GM21360 (cell line): ENCODE measurements around the gene OR14A16.
A peak's percentile ranks its signal among the peaks of the same experiment; 100 is the strongest.

ENCODE experiments used
- ATAC-seq: cut with Tn5 transposase; IDR thresholded peaks from one replicate; pipeline ENCODE4 v1.9.1; 2021; ENCODE audit warnings: mild to moderate bottlenecking, moderate library complexity; ENCODE audit not compliant: unreplicated experiment

Gene OR14A16

DNA sequence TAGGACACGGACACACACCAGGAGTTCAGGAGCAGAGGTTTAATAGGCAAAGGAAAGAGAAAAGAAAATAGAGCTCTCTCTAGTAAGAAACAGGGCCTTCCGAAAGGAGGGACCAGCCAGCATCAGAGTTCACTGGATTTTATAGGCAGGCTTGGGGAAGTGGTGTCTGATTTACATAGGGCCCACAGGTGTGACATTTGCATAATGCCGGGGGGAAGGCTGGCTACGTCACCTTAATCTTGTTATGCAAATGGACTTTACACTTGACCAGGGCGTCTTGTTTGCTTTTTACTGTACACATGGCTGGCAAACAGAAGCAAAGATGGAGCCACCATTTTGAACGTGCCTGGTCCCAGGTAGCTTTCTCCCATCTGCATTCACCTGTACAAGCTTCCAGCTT, at the start of gene OR14A16:
Gene OR14A16 (minus strand): TSS at position 97 of the 400 bp plus-strand sequence. CDS start 8,390 bp downstream, outside the sequence.
- ATAC-seq = no peak

- no peak for ATAC-seq
These were observed 41.5 kb upstream of the OR14A16 start for GRCh38 chr1:247865416-247865815.

GRCh38 chr1:247864644-247865043, 40.7 kb upstream of the OR14A16 start:
- no peak for ATAC-seq

DNA sequence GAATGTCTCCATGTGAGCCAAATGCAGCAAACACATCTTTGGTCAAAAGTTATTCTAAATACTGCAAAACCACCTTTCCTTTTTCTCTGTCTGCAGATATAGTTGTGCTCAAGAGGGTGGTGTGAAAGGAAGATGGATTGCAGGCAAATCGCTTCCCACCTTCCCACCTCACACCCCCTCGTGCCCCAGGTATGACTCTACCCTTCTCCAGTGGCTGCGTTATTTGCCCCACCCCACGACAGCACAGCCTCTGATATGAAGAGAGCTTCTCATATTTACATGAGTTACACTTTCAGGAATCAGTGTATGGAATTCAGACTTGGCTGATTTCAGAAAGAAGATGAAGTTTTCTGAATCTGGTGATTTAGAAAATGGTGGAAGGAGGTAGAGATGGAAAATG, 38.8 kb upstream of the OR14A16 start:
- no peak for ATAC-seq

DNA sequence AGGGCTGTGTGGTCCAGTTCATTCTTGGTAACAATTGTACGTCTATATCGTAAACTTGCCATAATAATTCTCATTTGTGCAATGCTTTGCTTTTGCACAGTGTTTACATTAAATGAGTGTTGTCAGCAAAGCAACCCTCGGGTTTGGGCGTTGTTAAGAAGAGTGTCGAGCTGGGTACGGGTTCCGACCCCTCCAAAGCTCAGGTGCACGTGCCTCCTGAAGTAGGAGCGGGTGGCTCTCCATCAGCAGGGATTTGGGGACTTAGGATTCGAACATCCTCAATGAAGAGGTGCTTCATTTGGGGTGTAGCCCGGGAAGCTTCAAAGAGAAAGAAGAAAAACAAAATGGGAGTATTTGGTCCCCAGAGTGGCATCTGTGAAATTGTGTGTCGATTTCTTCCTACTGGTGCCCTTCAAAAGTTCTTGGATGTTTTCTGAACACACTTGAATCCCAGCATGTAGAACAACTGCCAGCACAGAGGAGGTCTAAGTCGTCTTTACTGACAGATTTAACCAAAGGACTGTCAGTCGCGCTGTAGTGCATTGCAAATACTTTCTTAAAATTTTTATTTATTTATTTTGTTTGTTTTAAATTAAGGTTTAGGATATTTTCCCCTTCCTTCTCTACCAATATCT, 34.2 kb upstream of the OR14A16 start:
- no peak for ATAC-seq

DNA sequence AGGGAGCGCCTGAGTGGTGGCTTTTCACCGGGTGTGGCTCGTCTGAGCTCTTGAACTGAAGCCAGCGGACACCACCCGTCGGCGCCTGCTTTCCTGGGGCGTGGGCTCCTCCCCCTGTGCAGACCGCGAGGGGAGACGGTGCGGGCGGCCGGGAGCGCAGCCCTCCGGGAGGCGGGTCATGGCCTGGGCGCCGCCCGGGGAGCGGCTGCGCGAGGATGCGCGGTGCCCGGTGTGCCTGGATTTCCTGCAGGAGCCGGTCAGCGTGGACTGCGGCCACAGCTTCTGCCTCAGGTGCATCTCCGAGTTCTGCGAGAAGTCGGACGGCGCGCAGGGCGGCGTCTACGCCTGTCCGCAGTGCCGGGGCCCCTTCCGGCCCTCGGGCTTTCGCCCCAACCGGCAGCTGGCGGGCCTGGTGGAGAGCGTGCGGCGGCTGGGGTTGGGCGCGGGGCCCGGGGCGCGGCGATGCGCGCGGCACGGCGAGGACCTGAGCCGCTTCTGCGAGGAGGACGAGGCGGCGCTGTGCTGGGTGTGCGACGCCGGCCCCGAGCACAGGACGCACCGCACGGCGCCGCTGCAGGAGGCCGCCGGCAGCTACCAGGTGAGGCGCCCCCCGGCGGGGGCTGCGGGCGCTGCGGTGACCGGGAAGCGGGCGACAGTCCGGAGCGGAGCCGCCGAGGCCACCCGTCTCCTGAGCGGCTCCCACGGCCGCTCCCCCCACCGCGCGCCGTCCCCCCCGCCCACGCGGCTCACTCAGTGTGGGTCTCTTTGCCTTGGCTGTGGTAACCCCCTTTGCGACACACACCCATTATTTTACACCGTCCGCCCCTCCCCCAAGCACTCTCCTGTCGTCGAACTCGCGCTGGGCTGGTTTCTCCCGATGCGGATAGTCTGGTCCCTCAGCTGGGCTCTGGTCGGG, 33.4 kb upstream of the OR14A16 start, which contains the start of gene TRIM58:
Gene TRIM58 (plus strand): TSS at position 119 of the 916 bp plus-strand sequence. CDS start 60 bp downstream, at position 179.
- ATAC-seq = peak; percentile 85

DNA sequence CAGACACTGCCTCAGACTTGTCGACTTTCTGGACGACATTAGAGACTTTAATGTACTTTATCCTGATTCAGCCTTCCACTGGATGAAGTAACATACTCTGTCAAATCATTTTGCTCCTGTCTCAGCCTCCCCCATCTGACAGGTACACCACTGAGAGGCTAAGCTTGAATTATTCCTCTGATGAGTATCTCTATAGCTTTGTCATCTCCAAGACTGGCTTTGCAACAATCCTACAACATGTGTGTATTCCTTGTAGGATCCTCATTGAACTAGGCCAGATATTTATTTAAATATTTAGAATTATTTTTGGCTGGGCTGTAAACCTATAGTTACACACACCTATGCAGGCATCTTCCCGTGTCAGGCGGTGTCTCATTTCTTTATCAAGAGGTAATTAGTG, 32.0 kb upstream of the OR14A16 start:
- no peak for ATAC-seq

- no peak for ATAC-seq
These were observed 31.1 kb upstream of the OR14A16 start for GRCh38 chr1:247854899-247855545.

DNA sequence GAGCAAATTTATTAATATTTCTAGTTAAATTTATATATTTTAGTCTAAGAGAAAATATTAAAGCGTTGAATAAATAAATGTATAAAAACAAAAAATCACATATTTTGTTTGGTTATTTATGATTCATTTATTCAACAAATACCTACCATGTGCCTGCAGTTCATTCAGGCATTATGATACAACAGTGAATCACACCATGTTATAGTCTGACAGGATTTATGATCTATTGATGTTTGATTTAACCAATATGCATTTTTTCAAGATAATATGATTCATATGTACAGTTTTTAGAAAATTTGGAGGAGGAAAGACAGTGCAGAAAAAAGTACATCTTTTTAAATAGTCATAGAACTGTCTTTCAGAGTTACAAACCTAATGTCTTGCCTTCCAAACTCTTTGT, 25.7 kb upstream of the OR14A16 start:
- no peak for ATAC-seq

DNA sequence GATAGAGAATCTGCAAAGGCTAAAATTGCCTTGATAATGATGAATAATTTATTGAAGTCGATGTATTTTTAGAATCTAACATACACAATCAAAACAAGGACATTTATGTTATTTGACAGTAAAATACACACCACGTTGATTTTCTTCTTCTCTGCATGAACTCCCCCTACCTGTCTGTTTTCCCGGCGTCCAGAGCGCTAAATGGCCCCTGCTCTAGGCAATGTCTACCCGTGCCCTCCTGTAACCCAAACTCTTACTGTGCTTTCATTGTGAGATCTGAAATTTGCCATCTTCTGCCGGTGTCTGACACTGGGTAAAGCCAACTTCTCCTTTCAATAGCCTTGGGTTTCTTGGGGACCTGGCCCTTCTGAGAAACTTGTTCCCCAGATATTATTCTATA, 24.4 kb upstream of the OR14A16 start:
- ATAC-seq = no peak

- ATAC-seq = no peak
These were observed 21.7 kb upstream of the OR14A16 start for GRCh38 chr1:247845693-247846017.

DNA sequence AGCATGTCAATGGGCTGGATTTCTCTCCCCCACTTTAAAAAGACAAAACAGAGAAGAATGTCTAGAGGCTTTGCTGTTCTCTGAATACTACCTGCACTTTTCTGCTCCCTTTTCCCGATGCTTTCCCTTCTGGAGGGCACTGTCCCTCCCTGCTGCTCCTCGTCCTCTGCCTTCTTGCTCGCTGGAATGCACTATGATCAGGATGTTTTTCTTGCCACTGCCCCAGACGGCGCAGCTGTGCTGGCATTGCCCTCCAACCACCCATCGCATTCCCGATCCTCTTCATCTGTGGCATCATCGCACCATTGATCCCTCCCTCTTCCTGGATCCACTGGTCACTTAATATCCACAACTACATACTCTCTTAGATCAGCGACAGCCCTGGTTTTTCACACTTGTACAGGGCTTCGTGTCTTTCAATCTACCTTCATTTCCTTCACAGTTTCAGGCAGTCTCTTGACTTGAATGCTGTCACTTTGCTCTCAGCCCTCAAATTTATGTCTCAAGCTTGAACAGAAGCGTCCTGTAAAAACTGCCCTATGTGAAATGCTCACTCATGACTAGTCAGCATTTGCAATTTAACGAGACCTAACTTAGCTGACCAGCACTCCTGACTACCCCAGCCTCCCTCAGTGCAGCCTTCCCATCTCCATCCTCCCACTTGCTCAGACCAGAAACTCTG, 21.2 kb upstream of the OR14A16 start:
- no peak for ATAC-seq

DNA sequence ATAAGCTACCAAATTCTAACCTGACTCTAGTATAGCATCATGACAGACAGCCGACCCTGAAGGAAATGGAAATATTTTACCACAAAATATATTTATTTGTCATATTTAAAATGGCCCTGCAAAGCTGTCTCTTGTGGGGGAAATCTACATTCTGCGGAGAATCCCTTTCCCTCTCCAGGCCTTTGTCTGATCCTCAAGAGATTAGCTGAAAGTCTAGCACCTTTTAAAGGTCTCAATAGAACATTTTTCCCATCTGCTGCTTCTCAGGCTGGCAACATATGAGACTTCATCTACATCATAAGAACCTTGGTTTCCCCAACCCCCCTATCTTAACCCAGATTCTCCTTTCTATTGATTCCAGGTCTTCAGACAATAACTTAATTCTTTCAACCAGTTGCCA, 19.5 kb upstream of the OR14A16 start:
- ATAC-seq = no peak

DNA sequence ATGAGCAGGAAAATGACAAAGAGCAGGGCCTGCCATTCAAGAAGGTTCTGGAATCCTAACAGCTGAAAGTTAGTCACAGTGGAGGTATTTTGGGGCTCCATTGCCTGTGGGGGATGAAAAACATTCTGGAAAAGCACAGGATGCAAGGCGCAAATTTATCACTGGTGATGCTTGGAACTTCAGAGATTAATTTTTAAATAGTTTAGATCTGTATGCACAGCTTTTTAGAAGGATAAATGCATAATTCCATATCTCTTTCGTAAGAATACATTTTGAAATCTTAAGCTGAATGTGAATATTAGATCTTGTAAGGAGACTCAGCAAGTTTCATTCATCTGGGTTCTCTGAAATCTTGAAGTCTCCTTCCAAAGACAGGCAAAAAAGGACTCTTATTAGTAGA, 17.9 kb upstream of the OR14A16 start, which contains the start of gene OR11L1:
Gene OR11L1 (minus strand): TSS at position 101 of the 400 bp plus-strand sequence. CDS start 0 bp downstream, at position 101.
- ATAC-seq = no peak

DNA sequence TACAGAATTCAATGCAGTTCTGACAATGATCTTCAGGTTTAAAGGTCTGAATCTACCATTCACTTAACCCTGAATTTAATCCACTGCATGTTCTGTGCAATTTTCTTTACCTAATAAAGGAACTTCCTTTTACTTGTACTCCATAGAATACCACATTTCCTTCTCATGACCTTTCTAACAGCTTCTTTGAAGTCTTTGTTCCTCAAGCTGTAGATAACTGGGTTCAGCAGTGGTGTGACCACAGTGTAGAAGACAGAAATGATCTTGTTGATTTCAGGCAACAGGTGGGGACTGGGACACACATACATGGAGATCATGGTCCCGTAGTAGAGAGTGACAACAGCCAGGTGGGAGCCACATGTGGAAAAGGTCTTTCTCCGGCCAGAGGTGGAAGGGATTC, 16.9 kb upstream of the OR14A16 start:
- no peak for ATAC-seq

GRCh38 chr1:247833601-247834000, 9.7 kb upstream of the OR14A16 start:
- no peak for ATAC-seq

GRCh38 chr1:247829656-247830055, 5.7 kb upstream of the OR14A16 start:
- no peak for ATAC-seq

DNA sequence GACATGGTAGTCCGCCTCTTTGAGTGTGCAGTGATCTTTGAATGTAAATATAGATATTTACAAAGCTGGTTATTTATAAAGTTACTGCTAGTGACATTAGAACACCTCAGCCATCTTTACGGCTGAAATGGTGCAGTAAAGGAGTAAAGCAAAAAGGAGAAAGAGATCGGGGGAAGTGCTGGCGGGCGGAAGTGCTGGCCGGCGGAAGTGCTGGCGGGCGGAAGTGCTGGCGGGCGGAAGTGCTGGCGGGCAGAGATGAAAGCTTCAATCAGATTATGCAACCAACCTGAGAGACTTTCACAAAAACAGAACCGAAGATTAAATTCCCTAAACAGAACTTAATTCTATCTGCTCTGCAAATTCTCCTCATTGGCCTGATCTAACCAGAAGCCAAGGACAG, 1.4 kb upstream of the OR14A16 start:
- no peak for ATAC-seq

DNA sequence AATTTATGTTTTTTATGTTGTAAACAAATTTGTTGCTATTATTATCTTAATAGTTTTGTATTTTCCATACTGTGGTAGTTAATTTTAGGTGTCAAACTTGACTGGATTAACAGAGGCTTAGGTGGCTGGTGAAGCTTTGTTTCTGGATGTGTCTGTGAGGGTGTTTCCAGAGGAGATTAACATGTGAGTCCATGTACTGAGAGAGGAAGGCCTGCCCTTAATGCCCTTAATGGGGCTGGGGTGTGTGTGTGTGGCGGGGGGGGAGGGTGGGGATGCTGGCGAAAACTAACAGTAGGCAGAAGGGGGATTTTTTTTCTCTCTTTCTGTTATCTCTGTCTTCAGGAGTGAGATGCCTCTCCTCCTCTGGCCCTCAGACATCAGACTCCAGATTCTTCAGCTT, 1.9 kb downstream of the OR14A16 start:
- ATAC-seq = no peak

DNA sequence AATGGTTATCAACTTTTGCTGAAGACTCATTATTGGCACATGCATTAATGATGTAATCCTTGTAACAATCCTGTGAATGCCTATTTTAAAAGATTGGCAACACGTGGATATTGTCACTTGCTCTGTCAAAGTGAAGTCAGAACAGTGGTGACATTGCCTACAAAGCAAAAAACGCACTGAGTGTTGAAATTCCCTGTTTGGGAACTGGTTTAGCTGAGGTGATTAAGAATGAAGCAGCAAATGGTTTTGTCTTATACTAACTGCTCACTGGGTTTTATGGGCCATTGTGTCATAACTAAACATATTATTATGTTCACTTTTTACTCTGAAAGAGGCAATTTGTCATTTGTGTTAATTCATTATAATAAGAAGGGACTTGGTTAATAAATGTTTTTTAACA, 11.3 kb downstream of the OR14A16 start:
- ATAC-seq = no peak

DNA sequence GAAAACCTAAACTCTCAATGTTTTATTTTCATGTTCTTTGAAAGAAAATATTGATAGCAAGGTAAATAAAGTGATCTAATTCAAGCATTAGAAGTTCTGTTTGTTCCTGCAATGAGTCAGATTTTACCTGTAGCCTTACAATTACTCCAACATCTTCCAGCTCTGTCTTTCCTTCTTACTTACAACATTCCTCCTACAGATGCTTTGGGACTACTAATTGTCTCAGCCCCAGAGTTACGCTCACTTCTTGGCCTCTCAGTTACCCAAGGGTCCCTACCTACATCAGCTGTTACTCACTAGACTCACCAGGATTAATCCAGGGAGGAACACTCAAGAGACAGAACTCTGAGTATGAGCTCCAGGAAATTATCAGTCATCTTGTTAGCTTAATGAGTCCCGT, 26.4 kb downstream of the OR14A16 start:
- ATAC-seq = no peak
